ENCODE data around the gene ZFTA. TPM values are rescaled to one million over a fixed set of nuclear protein-coding genes. Genes with fewer than 3 reads are reported as not detected.

The ZFTA gene
- polyA plus RNA-seq, 2 of the 4 experiments (the other 2 are of a cell fraction): 3.0 to 6.6 TPM

DNA sequence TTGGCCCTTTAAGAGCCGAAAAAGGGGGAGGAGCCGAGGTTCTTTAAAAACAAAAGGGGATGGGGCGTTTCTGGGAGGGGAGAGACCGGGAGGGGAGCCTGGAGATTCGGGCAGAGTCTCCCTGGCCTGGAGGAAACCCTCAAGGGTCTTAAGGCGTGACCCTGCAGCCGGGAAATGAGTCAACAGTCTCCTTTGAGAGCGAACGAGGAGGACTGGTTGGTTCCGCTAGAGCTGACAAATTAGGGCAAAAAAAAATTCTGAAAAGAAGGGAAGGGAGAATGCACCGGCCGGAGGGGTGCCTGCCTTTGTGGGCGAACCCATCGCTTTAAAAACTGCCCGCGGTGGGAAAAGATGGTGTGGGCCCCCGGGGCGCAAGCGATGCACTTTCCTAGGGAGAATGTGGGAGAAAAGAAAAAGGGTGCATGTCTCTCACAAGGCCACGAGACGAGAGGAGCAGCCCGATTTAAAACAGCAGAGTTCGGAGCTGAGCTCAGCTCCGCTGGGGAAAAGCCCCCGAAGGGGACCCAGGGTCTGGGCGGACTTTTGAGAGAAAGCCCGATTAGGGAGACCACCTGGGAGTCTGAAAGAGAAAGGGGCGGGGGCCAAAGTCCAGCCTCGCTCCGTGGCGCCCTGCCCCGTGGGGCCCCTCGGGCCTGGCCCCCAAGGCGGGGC lies 874 bp downstream of the ZFTA start:
- WGBS (ENCODE audit: missing lambda C conversion rate): under 1% methylated on average over 29 of the region's 34 CpGs
- TF ChIP-seq KDM5A (IDR thresholded peaks at IDR 0.05) (0 out of 2 replicates have a peak, but pooled peaks have one; percentile 49), CBX8 (IDR thresholded peaks at IDR 0.05) (no peak)
- Histone ChIP-seq H3K4me3 (peak overlapping the region; percentile 63), H3K4me2 (peak overlapping the region; percentile 82), H3K9me3 (no peaks in the 10 kb centered on the region), H3K27ac (peak overlapping the region; percentile 89 to 99), H3K4me1 (peaks cover 30% of the 10 kb centered on the region)
- no peak for FAIRE-seq
- ATAC-seq: peak; percentile 20 to 72; a peak in 2 of 6 replicates
- POLR2A ChIA-PET: interaction anchor here (1.4 kb wide), 1 partner anchor 96 kb away, joined by 4 read pairs; the partner anchor contains the start of gene ATL3
- peak; percentile 57 to 66 for DNase-seq (ENCODE audit: low read depth in 1 of 2, low spot score in 1 of 2)
- CTCF ChIA-PET: interaction anchor here (0.6 to 4.3 kb wide), 55 partner anchors 10 to 385 kb away, joined by 3 to 32 read pairs (median 4); partner anchors contain the start of genes RCOR2 and SPINDOC

DNA sequence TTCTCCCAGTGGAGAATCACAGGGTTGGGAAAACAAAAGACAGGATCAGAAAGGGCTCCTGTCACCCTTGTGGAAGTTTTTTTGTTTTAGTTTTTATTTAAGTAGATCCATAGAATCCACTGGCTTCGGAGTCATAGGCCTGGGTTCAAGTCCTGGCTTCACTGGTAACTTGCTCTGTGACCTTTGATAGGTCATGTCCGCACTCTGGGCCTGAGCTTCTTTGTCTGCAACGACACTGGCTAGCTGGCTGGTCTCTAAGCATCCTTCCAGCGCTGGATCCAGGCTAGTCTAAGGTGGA lies 1.4 kb downstream of the ZFTA start:
- no peaks in the 10 kb centered on the region for H3K9me3 ChIP-seq
- H3K27ac ChIP-seq: peak overlapping the region in 1 of 2 experiments; percentile 99; a peak in 3 of 6 replicates
- ChIA-PET CTCF (interaction anchor here (0.6 to 4.3 kb wide), 37 partner anchors 10 to 386 kb away, joined by 3 to 32 read pairs (median 4); partner anchors contain the start of genes RCOR2 and SPINDOC), POLR2A (interaction anchor here (1.4 kb wide), 1 partner anchor 96 kb away, joined by 4 read pairs; the partner anchor contains the start of gene ATL3)
- FAIRE-seq (no peak), DNase-seq (ENCODE audit: low read depth in 1 of 2, low spot score in 1 of 2) (no peak), ATAC-seq (no peak; a peak in 1 of 6 replicates)
- H3K4me3 ChIP-seq: peak overlapping the region; percentile 63
- WGBS (ENCODE audit: missing lambda C conversion rate): 17% methylated on average over 4 of the region's 4 CpGs
- TF ChIP-seq PHF8 (IDR thresholded peaks at IDR 0.05; ENCODE audit: borderline replicate concordance, low read depth): no peak
- TF ChIP-seq POLR2A (IDR thresholded peaks at IDR 0.05; ENCODE audit: low read length): no peak
- no peak for TF ChIP-seq EHMT2 (IDR thresholded peaks at IDR 0.05; ENCODE audit: low read depth)
- TF ChIP-seq FOXS1 (CRISPR knock-in tag; IDR thresholded peaks at IDR 0.05): no peak
- TF ChIP-seq CBX8 (IDR thresholded peaks at IDR 0.05): no peak
- no peak for TF ChIP-seq SREBF2 (IDR thresholded peaks at IDR 0.05)
- TF ChIP-seq, protein P1, sequence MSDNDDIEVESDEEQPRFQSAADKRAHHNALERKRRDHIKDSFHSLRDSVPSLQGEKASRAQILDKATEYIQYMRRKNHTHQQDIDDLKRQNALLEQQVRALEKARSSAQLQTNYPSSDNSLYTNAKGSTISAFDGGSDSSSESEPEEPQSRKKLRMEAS (IDR thresholded peaks at IDR 0.05): no peak
- no peak for TF ChIP-seq FOSB (CRISPR knock-in tag; IDR thresholded peaks at IDR 0.05)
- TF ChIP-seq, protein P2, sequence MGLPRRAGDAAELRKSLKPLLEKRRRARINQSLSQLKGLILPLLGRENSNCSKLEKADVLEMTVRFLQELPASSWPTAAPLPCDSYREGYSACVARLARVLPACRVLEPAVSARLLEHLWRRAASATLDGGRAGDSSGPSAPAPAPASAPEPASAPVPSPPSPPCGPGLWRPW (IDR thresholded peaks at IDR 0.05): no peak
- TF ChIP-seq JUNB (IDR thresholded peaks at IDR 0.05): no peak
- no peak for TF ChIP-seq BHLHE40 (IDR thresholded peaks at IDR 0.05; ENCODE audit: low read depth, low read length)
- TF ChIP-seq MYC (IDR thresholded peaks at IDR 0.05; ENCODE audit: borderline replicate concordance, low read length): no peak
- no peak for TF ChIP-seq NPAS2 (CRISPR knock-in tag; IDR thresholded peaks at IDR 0.05; ENCODE audit: borderline replicate concordance)
- H3K4me2 ChIP-seq: peak overlapping the region; percentile 82
- peaks cover 30% of the 10 kb centered on the region for H3K4me1 ChIP-seq

DNA sequence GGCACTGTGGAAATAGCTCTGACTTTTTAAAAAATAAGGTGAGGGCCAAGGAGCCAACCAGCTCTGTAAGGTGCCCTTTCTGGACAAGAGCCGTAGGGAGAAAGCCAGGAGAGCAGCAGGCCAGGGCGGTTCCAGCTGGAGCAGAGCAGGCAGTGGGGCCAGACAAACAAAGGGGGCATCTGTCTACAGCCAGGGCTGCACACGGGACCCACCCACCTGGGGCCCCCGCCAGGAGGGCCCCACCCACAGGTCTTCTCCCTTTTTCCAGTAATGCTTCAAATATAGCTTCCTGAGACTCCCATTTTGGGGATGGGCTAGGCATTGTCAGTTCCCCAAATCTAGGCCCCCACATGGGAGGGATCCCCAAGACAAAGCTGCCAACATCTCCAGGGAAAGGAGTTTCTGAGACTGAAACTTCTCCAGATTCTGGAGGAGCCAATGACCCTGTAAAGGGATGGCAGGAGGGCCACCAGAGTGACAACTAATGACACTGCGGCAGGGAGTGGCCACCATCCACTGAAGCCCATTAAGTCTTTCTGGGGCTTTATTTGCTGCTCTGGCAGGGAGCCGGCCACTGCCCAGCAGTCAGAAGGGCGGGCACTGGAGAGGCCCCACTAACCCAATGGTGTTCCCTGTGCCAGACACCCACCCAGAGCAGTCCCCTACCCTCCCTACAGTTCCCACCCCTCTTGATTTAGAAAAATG lies 1.9 kb downstream of the ZFTA start:
- peak overlapping the region; percentile 82 for H3K4me2 ChIP-seq
- TF ChIP-seq CBX8 (IDR thresholded peaks at IDR 0.05) (no peak), POLR2AphosphoS2 (conservative IDR thresholded peaks at IDR 0.05; ENCODE audit: low read length) (no peak), NPAS2 (CRISPR knock-in tag; IDR thresholded peaks at IDR 0.05; ENCODE audit: borderline replicate concordance) (no peak), CHD2 (IDR thresholded peaks at IDR 0.05; ENCODE audit: low read length, partially characterized antibody) (no peak), RAD21 (conservative IDR thresholded peaks at IDR 0.05 in 1 of 2, IDR thresholded peaks at IDR 0.05 in 1 of 2) (no peak), ESRRA (IDR thresholded peaks at IDR 0.05; ENCODE audit: borderline replicate concordance, low read length) (no peak), PHF8 (IDR thresholded peaks at IDR 0.05; ENCODE audit: borderline replicate concordance, low read depth) (no peak), HDAC2 (IDR thresholded peaks at IDR 0.05) (no peak), POLR2A (IDR thresholded peaks at IDR 0.05; ENCODE audit: low read length) (no peak), EHMT2 (IDR thresholded peaks at IDR 0.05; ENCODE audit: low read depth) (no peak), HOXB13 (CRISPR knock-in tag; IDR thresholded peaks at IDR 0.05; ENCODE audit: low read depth) (no peak), JUNB (IDR thresholded peaks at IDR 0.05) (no peak)
- TF ChIP-seq, protein P3, sequence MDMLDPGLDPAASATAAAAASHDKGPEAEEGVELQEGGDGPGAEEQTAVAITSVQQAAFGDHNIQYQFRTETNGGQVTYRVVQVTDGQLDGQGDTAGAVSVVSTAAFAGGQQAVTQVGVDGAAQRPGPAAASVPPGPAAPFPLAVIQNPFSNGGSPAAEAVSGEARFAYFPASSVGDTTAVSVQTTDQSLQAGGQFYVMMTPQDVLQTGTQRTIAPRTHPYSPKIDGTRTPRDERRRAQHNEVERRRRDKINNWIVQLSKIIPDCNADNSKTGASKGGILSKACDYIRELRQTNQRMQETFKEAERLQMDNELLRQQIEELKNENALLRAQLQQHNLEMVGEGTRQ (IDR thresholded peaks at IDR 0.05): no peak
- TF ChIP-seq, protein P4, sequence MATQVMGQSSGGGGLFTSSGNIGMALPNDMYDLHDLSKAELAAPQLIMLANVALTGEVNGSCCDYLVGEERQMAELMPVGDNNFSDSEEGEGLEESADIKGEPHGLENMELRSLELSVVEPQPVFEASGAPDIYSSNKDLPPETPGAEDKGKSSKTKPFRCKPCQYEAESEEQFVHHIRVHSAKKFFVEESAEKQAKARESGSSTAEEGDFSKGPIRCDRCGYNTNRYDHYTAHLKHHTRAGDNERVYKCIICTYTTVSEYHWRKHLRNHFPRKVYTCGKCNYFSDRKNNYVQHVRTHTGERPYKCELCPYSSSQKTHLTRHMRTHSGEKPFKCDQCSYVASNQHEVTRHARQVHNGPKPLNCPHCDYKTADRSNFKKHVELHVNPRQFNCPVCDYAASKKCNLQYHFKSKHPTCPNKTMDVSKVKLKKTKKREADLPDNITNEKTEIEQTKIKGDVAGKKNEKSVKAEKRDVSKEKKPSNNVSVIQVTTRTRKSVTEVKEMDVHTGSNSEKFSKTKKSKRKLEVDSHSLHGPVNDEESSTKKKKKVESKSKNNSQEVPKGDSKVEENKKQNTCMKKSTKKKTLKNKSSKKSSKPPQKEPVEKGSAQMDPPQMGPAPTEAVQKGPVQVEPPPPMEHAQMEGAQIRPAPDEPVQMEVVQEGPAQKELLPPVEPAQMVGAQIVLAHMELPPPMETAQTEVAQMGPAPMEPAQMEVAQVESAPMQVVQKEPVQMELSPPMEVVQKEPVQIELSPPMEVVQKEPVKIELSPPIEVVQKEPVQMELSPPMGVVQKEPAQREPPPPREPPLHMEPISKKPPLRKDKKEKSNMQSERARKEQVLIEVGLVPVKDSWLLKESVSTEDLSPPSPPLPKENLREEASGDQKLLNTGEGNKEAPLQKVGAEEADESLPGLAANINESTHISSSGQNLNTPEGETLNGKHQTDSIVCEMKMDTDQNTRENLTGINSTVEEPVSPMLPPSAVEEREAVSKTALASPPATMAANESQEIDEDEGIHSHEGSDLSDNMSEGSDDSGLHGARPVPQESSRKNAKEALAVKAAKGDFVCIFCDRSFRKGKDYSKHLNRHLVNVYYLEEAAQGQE (IDR thresholded peaks at IDR 0.05): no peak
- TF ChIP-seq, protein P5, sequence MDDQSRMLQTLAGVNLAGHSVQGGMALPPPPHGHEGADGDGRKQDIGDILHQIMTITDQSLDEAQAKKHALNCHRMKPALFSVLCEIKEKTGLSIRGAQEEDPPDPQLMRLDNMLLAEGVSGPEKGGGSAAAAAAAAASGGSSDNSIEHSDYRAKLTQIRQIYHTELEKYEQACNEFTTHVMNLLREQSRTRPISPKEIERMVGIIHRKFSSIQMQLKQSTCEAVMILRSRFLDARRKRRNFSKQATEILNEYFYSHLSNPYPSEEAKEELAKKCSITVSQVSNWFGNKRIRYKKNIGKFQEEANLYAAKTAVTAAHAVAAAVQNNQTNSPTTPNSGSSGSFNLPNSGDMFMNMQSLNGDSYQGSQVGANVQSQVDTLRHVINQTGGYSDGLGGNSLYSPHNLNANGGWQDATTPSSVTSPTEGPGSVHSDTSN (IDR thresholded peaks at IDR 0.05): no peak
- TF ChIP-seq, protein P1 (IDR thresholded peaks at IDR 0.05): no peak
- ChIA-PET CTCF (interaction anchor here (1.0 to 4.3 kb wide), 12 partner anchors 9 to 383 kb away, joined by 3 to 32 read pairs (median 6); partner anchors contain the start of gene SPINDOC), POLR2A (interaction anchor here (1.4 kb wide), 1 partner anchor 95 kb away, joined by 4 read pairs; the partner anchor contains the start of gene ATL3)
- WGBS (ENCODE audit: missing lambda C conversion rate): 73% methylated on average over 7 of the region's 7 CpGs
- no peak for FAIRE-seq
- peak overlapping the region in 1 of 2 experiments; percentile 99; a peak in 1 of 6 replicates for H3K27ac ChIP-seq
- H3K9me3 ChIP-seq: no peaks in the 10 kb centered on the region
- peaks cover 30% of the 10 kb centered on the region for H3K4me1 ChIP-seq
- peak in 1 of 2 experiments; percentile 7; a peak in 2 of 6 replicates for ATAC-seq
- H3K4me3 ChIP-seq: peak overlapping the region; percentile 63; the same call in 2 of the 3 replicates
- no peak for DNase-seq (ENCODE audit: low read depth in 1 of 2, low spot score in 1 of 2)
